Gastrocnemius medialis (tissue), 4 donors: ENCODE measurements around the gene CAMSAP1. TPM values are rescaled to one million over a fixed set of nuclear protein-coding genes. Genes with fewer than 3 reads are reported as not detected.

ENCODE experiments used
- ATAC-seq, 2 donors: fragments of 150-250 bp; one replicate each; pipeline ENCODE4 v1.9.1; 2016
- DNase-seq, 2 donors: peaks; one replicate each; pipeline ENCODE4 v3.0.0-alpha.2; 2019
- H3K27ac ChIP-seq, 4 donors: fragments of 200-600 bp; sonication (generic); 1 replicate in 1 of 4; 2 replicates in 3 of 4; pipeline ENCODE4 v1.5.1; 2016 to 2018; ENCODE audit warnings: mild to moderate bottlenecking in 2 of 4, moderate library complexity in 1 of 4
- H3K27me3 ChIP-seq, 3 donors: fragments of 200-600 bp; sonication (generic) in 2 of 3; 1 replicate in 1 of 3; 2 replicates in 2 of 3; pipeline versions ENCODE4 v1.5.1 to v1.6.0; 2016 to 2019; ENCODE audit warnings: mild to moderate bottlenecking in 1 of 3, moderate library complexity in 1 of 3
- H3K36me3 ChIP-seq, 2 donors: fragments of 200-600 bp; sonication (generic) in 1 of 2; one replicate each; pipeline ENCODE4 v1.5.1; 2017 to 2018
- H3K4me1 ChIP-seq, 2 donors: fragments of 200-600 bp; sonication (generic) in 1 of 2; one replicate each; pipeline ENCODE4 v1.5.1; 2016 to 2017; ENCODE audit warnings: mild to moderate bottlenecking in 2 of 2
- H3K4me3 ChIP-seq, 4 donors: fragments of 200-600 bp; sonication (generic) in 3 of 4; 1 replicate in 1 of 4; 2 replicates in 3 of 4; pipeline ENCODE4 v1.5.1; 2016 to 2019; ENCODE audit warnings: mild to moderate bottlenecking in 2 of 4
- H3K9me3 ChIP-seq, 3 donors: fragments of 200-600 bp; sonication (generic) in 2 of 3; 1 replicate in 1 of 3; 2 replicates in 2 of 3; pipeline ENCODE4 v1.5.1; 2016 to 2019
- POLR2A ChIP-seq, 2 donors: fragments of 450-650 bp; IDR thresholded peaks; one replicate each; pipeline ENCODE4 v1.6.1; 2017; ENCODE audit warnings: antibody characterized with exemption in 2 of 2, mild to moderate bottlenecking in 2 of 2, moderate library complexity in 2 of 2
- in situ Hi-C, 4 donors: fragments of 200-750 bp; cut with MboI; loops; one replicate each; pipeline versions ENCODE4 v1.15.0 to v1.8.0; 2017; ENCODE audit warnings: low sequenced_read_pairs in 4 of 4
- intact Hi-C: fragments of 100-400 bp; cut with DNase I; formaldehyde crosslinking; loops from one replicate; pipeline ENCODE4 v1.15.1; 2023; ENCODE audit warnings: low total_unique reads
- total RNA-seq, 4 donors: library from RNA; depleted of rRNA; stranded (reverse); fragments of >200 nt; gene quantifications; one replicate each; pipeline versions ENCODE4 v1.1.0 to v1.2.3, GENCODE V29; 2016
- TF ChIP-seq, protein P1 (sequence below), 5 experiments: fragments of 450-650 bp in 3 of 5; fragments of 200-600 bp in 2 of 5; sonication (generic) in 2 of 5; IDR thresholded peaks in 4 of 5; conservative IDR thresholded peaks in 1 of 5; 1 replicate in 4 of 5; 2 replicates in 1 of 5; pipeline ENCODE4 v1.5.1; 2016 to 2019; ENCODE audit warnings: antibody characterized with exemption in 5 of 5, mild to moderate bottlenecking in 3 of 5, moderate library complexity in 3 of 5

The CAMSAP1 gene
- total RNA-seq, 4 donors from 2014 or later = 54.8 to 94.9 (median 82.9) TPM

DNA sequence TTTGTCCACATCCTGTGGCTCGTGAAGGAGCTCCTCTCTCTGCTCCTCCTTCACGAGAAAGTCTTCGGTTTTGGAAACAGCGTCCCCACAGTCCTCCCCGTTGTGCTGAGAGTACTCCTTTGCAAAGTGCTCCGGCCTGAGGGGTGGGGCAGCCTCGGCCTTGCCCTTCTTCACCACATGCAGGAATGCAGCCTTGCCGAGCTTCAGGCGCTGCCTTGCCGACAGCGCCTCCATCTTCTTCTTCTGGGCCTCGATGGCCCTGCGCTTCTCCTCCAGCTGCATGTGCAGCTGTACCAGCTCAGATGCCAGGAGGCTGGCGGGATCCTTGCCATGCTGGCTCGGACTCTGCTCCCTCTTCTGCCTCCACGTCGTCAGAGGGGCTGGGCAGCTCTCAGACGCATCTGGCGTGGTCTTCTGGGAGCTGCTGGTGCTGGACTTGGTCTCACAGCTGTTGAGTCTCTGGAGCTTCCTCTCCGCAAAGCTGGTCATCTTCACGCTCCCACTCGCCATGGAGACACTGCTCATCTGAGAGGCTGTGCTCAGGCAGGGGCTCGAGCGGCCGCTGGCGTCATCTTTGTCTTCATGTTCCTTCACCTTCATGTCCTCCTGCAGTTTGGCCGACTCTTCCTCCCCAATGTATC, 85.5 kb downstream of the CAMSAP1 start:
- Histone ChIP-seq H3K9me3 (no peaks in the 10 kb centered on the region), H3K4me3 (no peak overlapping the region), H3K4me1 (no peaks in the 10 kb centered on the region), H3K27me3 (no peaks in the 10 kb centered on the region), H3K27ac (no peak overlapping the region), H3K36me3 (peaks cover 0 to 75% of the 10 kb centered on the region in 2 donors)
- in situ Hi-C loops = no loop called here
- intact Hi-C loops = no loop called here
- DNase-seq = no peak
- TF ChIP-seq, protein P1, sequence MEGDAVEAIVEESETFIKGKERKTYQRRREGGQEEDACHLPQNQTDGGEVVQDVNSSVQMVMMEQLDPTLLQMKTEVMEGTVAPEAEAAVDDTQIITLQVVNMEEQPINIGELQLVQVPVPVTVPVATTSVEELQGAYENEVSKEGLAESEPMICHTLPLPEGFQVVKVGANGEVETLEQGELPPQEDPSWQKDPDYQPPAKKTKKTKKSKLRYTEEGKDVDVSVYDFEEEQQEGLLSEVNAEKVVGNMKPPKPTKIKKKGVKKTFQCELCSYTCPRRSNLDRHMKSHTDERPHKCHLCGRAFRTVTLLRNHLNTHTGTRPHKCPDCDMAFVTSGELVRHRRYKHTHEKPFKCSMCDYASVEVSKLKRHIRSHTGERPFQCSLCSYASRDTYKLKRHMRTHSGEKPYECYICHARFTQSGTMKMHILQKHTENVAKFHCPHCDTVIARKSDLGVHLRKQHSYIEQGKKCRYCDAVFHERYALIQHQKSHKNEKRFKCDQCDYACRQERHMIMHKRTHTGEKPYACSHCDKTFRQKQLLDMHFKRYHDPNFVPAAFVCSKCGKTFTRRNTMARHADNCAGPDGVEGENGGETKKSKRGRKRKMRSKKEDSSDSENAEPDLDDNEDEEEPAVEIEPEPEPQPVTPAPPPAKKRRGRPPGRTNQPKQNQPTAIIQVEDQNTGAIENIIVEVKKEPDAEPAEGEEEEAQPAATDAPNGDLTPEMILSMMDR (IDR thresholded peaks at IDR 0.05 in 4 of 5, conservative IDR thresholded peaks at IDR 0.05 in 1 of 5) = no peak
- TF ChIP-seq POLR2A (IDR thresholded peaks at IDR 0.05) = no peak
- ATAC-seq = no peak

DNA sequence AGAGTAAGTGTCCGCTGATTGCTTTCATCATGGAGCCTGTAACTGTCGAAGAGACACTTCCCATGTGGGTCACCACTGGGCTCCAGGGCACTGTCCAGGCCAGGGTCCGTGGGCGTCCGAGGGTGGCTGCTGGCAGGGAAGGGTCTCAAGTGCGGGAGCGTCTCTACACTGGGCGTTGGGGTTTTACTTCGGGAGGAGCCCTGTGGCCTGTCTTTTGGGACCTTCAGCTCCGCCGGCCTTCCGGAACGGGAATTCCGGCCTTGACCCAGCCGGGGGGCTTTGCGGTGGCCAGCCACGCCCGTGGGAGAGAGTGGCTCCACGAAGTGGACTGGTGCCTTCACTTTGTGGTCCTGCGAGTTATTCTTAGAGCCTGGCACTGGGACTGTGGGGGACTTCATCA, 86.2 kb downstream of the CAMSAP1 start:
- no peak overlapping the region for H3K27ac ChIP-seq
- in situ Hi-C loops (no loop called here), intact Hi-C loops (no loop called here)
- no peak overlapping the region for H3K4me3 ChIP-seq
- H3K36me3 ChIP-seq = peaks cover 0 to 83% of the 10 kb centered on the region in 2 donors
- H3K4me1 ChIP-seq = no peaks in the 10 kb centered on the region
- ATAC-seq (no peak), DNase-seq (no peak)
- H3K27me3 ChIP-seq = no peaks in the 10 kb centered on the region
- no peak for TF ChIP-seq POLR2A (IDR thresholded peaks at IDR 0.05)
- TF ChIP-seq, protein P1 (IDR thresholded peaks at IDR 0.05 in 4 of 5, conservative IDR thresholded peaks at IDR 0.05 in 1 of 5) = no peak
- H3K9me3 ChIP-seq = no peaks in the 10 kb centered on the region

DNA sequence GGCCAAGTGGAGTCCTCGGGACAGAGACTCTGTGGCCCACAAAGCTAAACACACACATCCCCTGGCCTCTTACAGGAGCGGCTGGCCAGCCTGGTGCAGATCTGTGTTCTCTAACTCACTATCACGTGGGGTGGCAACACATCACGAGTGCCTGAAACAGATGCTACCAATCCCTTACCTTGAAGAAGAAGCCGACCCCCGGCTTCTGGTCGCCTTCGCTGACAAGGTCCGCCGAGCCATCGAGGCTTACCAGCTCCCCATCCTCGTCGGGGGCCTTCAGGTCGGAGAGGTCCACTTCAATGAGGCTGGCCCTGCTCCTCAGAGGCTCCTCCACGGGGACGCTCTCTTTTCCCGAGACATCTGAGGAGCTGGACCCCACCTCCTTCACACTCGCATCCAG, 86.7 kb downstream of the CAMSAP1 start:
- no peak for TF ChIP-seq POLR2A (IDR thresholded peaks at IDR 0.05)
- TF ChIP-seq, protein P1 (IDR thresholded peaks at IDR 0.05 in 4 of 5, conservative IDR thresholded peaks at IDR 0.05 in 1 of 5) = no peak
- intact Hi-C loops = no loop called here
- no peak overlapping the region for H3K4me3 ChIP-seq
- no peak overlapping the region for H3K27ac ChIP-seq
- peaks cover 0 to 87% of the 10 kb centered on the region in 2 donors for H3K36me3 ChIP-seq
- in situ Hi-C loops = no loop called here
- DNase-seq (no peak), ATAC-seq (no peak)
- H3K4me1 ChIP-seq = no peaks in the 10 kb centered on the region
- no peaks in the 10 kb centered on the region for H3K27me3 ChIP-seq
- no peaks in the 10 kb centered on the region for H3K9me3 ChIP-seq

DNA sequence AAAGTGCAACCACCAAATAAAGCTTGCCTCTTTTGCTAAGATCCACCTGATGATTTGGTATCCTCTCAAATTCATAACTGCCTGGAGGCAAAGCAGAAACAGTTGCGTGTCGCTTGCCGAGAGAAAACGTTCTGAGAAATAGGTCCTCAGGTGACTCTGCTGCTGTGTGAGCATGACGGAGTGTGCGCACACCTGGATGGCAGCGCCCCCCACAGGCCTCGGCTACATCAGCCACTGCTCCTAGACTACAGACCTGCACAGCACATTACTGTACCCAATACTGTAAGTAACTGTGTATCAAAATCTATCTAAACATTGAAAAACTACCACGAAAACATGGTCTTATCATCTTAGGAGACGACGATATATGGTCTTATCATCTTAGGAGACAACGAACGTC, 87.4 kb downstream of the CAMSAP1 start:
- no peak overlapping the region for H3K27ac ChIP-seq
- no peak for TF ChIP-seq POLR2A (IDR thresholded peaks at IDR 0.05)
- no peak overlapping the region for H3K4me3 ChIP-seq
- intact Hi-C loops = no loop called here
- H3K27me3 ChIP-seq = no peaks in the 10 kb centered on the region
- DNase-seq (no peak), ATAC-seq (no peak)
- H3K9me3 ChIP-seq = no peaks in the 10 kb centered on the region
- no peaks in the 10 kb centered on the region for H3K4me1 ChIP-seq
- in situ Hi-C loops = no loop called here
- peaks cover 0 to 95% of the 10 kb centered on the region in 2 donors for H3K36me3 ChIP-seq

DNA sequence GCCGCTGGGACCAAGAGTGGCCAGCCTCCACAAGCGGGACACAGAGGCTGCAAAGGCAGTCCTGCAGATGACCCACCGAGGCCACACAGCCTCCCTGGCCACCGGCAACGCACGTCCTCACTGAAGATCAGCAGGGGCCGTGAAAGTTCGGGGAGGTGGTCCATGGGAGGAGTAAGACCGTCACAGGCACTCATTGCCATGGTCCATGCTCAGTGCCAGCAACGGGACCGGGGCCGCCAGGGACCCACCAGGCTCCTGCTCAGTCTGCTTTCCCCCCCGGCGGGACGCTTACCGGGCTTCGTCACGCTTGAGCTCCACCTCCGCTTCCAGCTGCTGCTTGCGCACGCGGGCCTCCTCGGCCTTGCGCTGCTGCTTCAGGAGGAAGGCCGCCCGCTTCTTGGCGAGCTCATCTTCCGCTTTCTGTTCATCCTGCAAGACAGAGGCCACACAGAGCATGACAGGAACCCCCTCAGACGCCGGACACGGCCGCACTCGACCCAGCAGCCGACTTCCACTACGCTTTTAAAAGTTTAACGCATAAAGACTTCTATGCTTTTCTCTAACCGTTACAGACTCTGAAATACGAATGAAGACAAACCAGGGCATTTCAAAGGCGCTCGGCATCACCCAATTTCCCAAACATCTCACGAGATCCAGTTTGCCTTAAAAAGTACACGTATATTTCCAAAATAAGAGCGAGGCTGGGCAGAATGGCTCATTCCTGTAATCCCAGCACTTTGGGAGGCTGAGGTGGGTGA, 88.4 kb downstream of the CAMSAP1 start:
- Histone ChIP-seq H3K4me1 (no peaks in the 10 kb centered on the region), H3K9me3 (no peaks in the 10 kb centered on the region), H3K4me3 (no peak overlapping the region), H3K27me3 (no peaks in the 10 kb centered on the region), H3K36me3 (peaks cover 0 to 96% of the 10 kb centered on the region in 2 donors), H3K27ac (no peak overlapping the region)
- in situ Hi-C loops (no loop called here), intact Hi-C loops (no loop called here)
- TF ChIP-seq, protein P1 (IDR thresholded peaks at IDR 0.05 in 4 of 5, conservative IDR thresholded peaks at IDR 0.05 in 1 of 5) = no peak
- TF ChIP-seq POLR2A (IDR thresholded peaks at IDR 0.05) = no peak
- DNase-seq (no peak), ATAC-seq (no peak)
